ENCODE measurements around the gene EVI2B. TPM values are rescaled to one million over a fixed set of nuclear protein-coding genes. Genes with fewer than 3 reads are reported as not detected.
"Not testable (repeated sequence)": the region's sequence is repeated elsewhere in the genome, so short reads cannot be mapped to it uniquely, and the experiment has no call there.

The EVI2B gene
- total RNA-seq (2014; rRNA removed; shearing (Covaris generic)) = not detected in 2 replicates

GRCh38 chr17:31313982-31314781 is at the start of gene EVI2B:
TSS of gene EVI2B (minus strand) at chr17:31314054. CDS start at chr17:31305609, 8,445 bp downstream.
- no peaks in the 10 kb centered on the region for H3K27me3 ChIP-seq (ENCODE audit: control insufficient read depth, insufficient read depth, low read length)
- H3K36me3 ChIP-seq (replicated peaks; ENCODE audit: control insufficient read depth, insufficient read depth, low read length) = no peaks in the 10 kb centered on the region
- no peak within 1 kb of the TSS for H3K4me3 ChIP-seq (ENCODE audit: insufficient read depth, low read depth, low read length)
- DNase-seq = no peak

GRCh38 chr17:31357839-31358394 is 44.1 kb upstream of the EVI2B start:
- DNase-seq = no peak
- Histone ChIP-seq H3K36me3 (replicated peaks; ENCODE audit: control insufficient read depth, insufficient read depth, low read length) (peaks cover 2% of the 10 kb centered on the region; the same call in 1 of the 2 replicates), H3K4me3 (ENCODE audit: insufficient read depth, low read depth, low read length) (no peak overlapping the region), H3K27me3 (ENCODE audit: control insufficient read depth, insufficient read depth, low read length) (no peaks in the 10 kb centered on the region)

GRCh38 chr17:31357091-31357490 is 43.2 kb upstream of the EVI2B start:
- H3K4me3 ChIP-seq (ENCODE audit: insufficient read depth, low read depth, low read length) = no peak overlapping the region
- peaks cover 2% of the 10 kb centered on the region; the same call in 1 of the 2 replicates for H3K36me3 ChIP-seq (replicated peaks; ENCODE audit: control insufficient read depth, insufficient read depth, low read length)
- no peaks in the 10 kb centered on the region for H3K27me3 ChIP-seq (ENCODE audit: control insufficient read depth, insufficient read depth, low read length)
- no peak for DNase-seq

GRCh38 chr17:31355935-31356334 is 42.1 kb upstream of the EVI2B start:
- Histone ChIP-seq H3K36me3 (replicated peaks; ENCODE audit: control insufficient read depth, insufficient read depth, low read length) (peaks cover 2% of the 10 kb centered on the region; the same call in 1 of the 2 replicates), H3K4me3 (ENCODE audit: insufficient read depth, low read depth, low read length) (no peak overlapping the region), H3K27me3 (ENCODE audit: control insufficient read depth, insufficient read depth, low read length) (no peaks in the 10 kb centered on the region)
- DNase-seq = no peak

- Histone ChIP-seq H3K36me3 (replicated peaks; ENCODE audit: control insufficient read depth, insufficient read depth, low read length) (no peaks in the 10 kb centered on the region), H3K27me3 (ENCODE audit: control insufficient read depth, insufficient read depth, low read length) (no peaks in the 10 kb centered on the region), H3K4me3 (ENCODE audit: insufficient read depth, low read depth, low read length) (no peak overlapping the region)
- no peak for DNase-seq
Measured at GRCh38 chr17:31349454-31349853, 35.6 kb upstream of the EVI2B start.

GRCh38 chr17:31345191-31345747 is 31.4 kb upstream of the EVI2B start:
- not testable (repeated sequence) for H3K4me3 ChIP-seq (ENCODE audit: insufficient read depth, low read depth, low read length); DNase-seq; H3K27me3 ChIP-seq (ENCODE audit: control insufficient read depth, insufficient read depth, low read length); H3K36me3 ChIP-seq (replicated peaks; ENCODE audit: control insufficient read depth, insufficient read depth, low read length)

GRCh38 chr17:31339906-31340661 is 26.2 kb upstream of the EVI2B start:
- DNase-seq = no peak
- peaks cover 1% of the 10 kb centered on the region; the same call in 1 of the 2 replicates for H3K36me3 ChIP-seq (replicated peaks; ENCODE audit: control insufficient read depth, insufficient read depth, low read length)
- no peak overlapping the region for H3K4me3 ChIP-seq (ENCODE audit: insufficient read depth, low read depth, low read length)
- H3K27me3 ChIP-seq (ENCODE audit: control insufficient read depth, insufficient read depth, low read length) = no peaks in the 10 kb centered on the region

- Histone ChIP-seq H3K27me3 (ENCODE audit: control insufficient read depth, insufficient read depth, low read length) (no peaks in the 10 kb centered on the region), H3K36me3 (replicated peaks; ENCODE audit: control insufficient read depth, insufficient read depth, low read length) (peaks cover 3% of the 10 kb centered on the region; the same call in 1 of the 2 replicates), H3K4me3 (ENCODE audit: insufficient read depth, low read depth, low read length) (no peak overlapping the region)
- DNase-seq = no peak
Measured at GRCh38 chr17:31329221-31329620, 15.4 kb upstream of the EVI2B start.

GRCh38 chr17:31328160-31328535 is 14.3 kb upstream of the EVI2B start:
- DNase-seq = no peak
- no peak overlapping the region for H3K4me3 ChIP-seq (ENCODE audit: insufficient read depth, low read depth, low read length)
- H3K36me3 ChIP-seq (replicated peaks; ENCODE audit: control insufficient read depth, insufficient read depth, low read length) = peaks cover 3% of the 10 kb centered on the region; the same call in 1 of the 2 replicates
- no peaks in the 10 kb centered on the region for H3K27me3 ChIP-seq (ENCODE audit: control insufficient read depth, insufficient read depth, low read length)

- no peak for DNase-seq
- Histone ChIP-seq H3K4me3 (ENCODE audit: insufficient read depth, low read depth, low read length) (no peak overlapping the region), H3K36me3 (replicated peaks; ENCODE audit: control insufficient read depth, insufficient read depth, low read length) (peaks cover 3% of the 10 kb centered on the region; the same call in 1 of the 2 replicates), H3K27me3 (ENCODE audit: control insufficient read depth, insufficient read depth, low read length) (no peaks in the 10 kb centered on the region)
Measured at GRCh38 chr17:31327534-31328159, 13.8 kb upstream of the EVI2B start.

GRCh38 chr17:31323551-31323950 is 9.7 kb upstream of the EVI2B start:
- peaks cover 1% of the 10 kb centered on the region; the same call in 1 of the 2 replicates for H3K36me3 ChIP-seq (replicated peaks; ENCODE audit: control insufficient read depth, insufficient read depth, low read length)
- H3K4me3 ChIP-seq (ENCODE audit: insufficient read depth, low read depth, low read length) = no peak overlapping the region
- no peaks in the 10 kb centered on the region for H3K27me3 ChIP-seq (ENCODE audit: control insufficient read depth, insufficient read depth, low read length)

GRCh38 chr17:31321966-31322365 is 8.1 kb upstream of the EVI2B start:
- Histone ChIP-seq H3K4me3 (ENCODE audit: insufficient read depth, low read depth, low read length) (no peak overlapping the region), H3K36me3 (replicated peaks; ENCODE audit: control insufficient read depth, insufficient read depth, low read length) (no peaks in the 10 kb centered on the region), H3K27me3 (ENCODE audit: control insufficient read depth, insufficient read depth, low read length) (no peaks in the 10 kb centered on the region)
- DNase-seq = no peak

More at GRCh38 chr17:31323551-31323950, 9.7 kb upstream of the EVI2B start:
- DNase-seq = no peak

GRCh38 chr17:31321481-31321880 is 7.6 kb upstream of the EVI2B start, which contains the start of gene EVI2A:
TSS of gene EVI2A (minus strand) at chr17:31321622. CDS start at chr17:31319013, 2,609 bp downstream.
- H3K27me3 ChIP-seq (ENCODE audit: control insufficient read depth, insufficient read depth, low read length) = no peaks in the 10 kb centered on the region
- no peak for DNase-seq

GRCh38 chr17:31320791-31321190 is 6.9 kb upstream of the EVI2B start:
- Histone ChIP-seq H3K36me3 (replicated peaks; ENCODE audit: control insufficient read depth, insufficient read depth, low read length) (no peaks in the 10 kb centered on the region), H3K4me3 (ENCODE audit: insufficient read depth, low read depth, low read length) (no peak overlapping the region), H3K27me3 (ENCODE audit: control insufficient read depth, insufficient read depth, low read length) (no peaks in the 10 kb centered on the region)
- no peak for DNase-seq

More at GRCh38 chr17:31321481-31321880, 7.6 kb upstream of the EVI2B start, which contains the start of gene EVI2A:
- Histone ChIP-seq H3K4me3 (ENCODE audit: insufficient read depth, low read depth, low read length) (no peak within 1 kb of the TSS), H3K36me3 (replicated peaks; ENCODE audit: control insufficient read depth, insufficient read depth, low read length) (no peaks in the 10 kb centered on the region)
